Muscle layer of duodenum (tissue), 2 donors: ENCODE data around the gene ALDH9A1.

Source experiments
- H3K27ac ChIP-seq: one replicate; pipeline ENCODE4 v1.7.0; 2013; ENCODE audit warnings: mild to moderate bottlenecking, low read length
- H3K27me3 ChIP-seq: one replicate; pipeline ENCODE4 v1.7.0; 2013; ENCODE audit warnings: low read depth, mild to moderate bottlenecking, control low read depth, low read length
- H3K36me3 ChIP-seq, 2 donors: one replicate each; pipeline ENCODE4 v1.7.0; 2013; ENCODE audit warnings: low read length in 2 of 2, control low read depth in 1 of 2, mild to moderate bottlenecking in 1 of 2; ENCODE audit not compliant: insufficient read depth in 2 of 2, control insufficient read depth in 1 of 2
- H3K4me1 ChIP-seq, 2 donors: one replicate each; pipeline ENCODE4 v1.7.0; 2013; ENCODE audit warnings: low read length in 2 of 2, mild to moderate bottlenecking in 2 of 2, control low read depth in 1 of 2, moderate library complexity in 1 of 2; ENCODE audit not compliant: insufficient read depth in 2 of 2, control insufficient read depth in 1 of 2
- H3K4me3 ChIP-seq, 2 donors: one replicate each; pipeline ENCODE4 v1.7.0; 2013; ENCODE audit warnings: low read length in 2 of 2, low read depth in 1 of 2, mild to moderate bottlenecking in 1 of 2
- H3K9me3 ChIP-seq, 2 donors: one replicate each; pipeline ENCODE4 v1.7.0; 2013; ENCODE audit warnings: low read length in 2 of 2, control low read depth in 1 of 2, mild to moderate bottlenecking in 1 of 2; ENCODE audit not compliant: control insufficient read depth in 1 of 2
- donor health status: healthy.

Gene ALDH9A1

DNA sequence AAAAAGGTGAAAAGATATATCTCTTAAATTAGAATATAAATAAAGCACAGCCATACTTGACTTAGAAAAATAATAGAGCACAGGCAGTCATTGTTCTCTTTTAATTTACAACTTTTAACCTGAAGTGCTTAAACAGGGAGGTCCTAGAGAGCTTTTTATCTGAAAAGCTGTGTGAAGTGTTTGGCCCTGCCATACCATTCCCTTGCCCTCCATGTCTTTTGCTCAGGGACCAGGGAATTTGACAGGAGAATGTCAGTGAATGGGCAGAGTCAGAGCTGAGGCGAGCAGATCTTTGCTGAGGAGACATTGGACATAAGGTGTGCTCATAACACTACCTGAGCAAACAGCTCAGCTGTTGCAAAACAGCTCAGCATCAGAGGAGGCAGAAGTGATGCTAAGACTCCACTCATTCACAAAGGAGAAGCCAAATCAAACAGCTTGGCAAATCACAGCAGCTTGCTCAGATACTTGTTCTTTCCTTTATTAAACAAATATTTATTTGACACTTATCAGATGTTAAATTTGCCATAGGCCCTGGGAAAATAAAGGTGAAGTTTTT is 82.2 kb downstream of the ALDH9A1 start:
- Histone ChIP-seq H3K4me1 (no peaks in the 10 kb centered on the region), H3K9me3 (peaks cover 0 to 3% of the 10 kb centered on the region in 2 donors), H3K27me3 (no peaks in the 10 kb centered on the region), H3K4me3 (no peak overlapping the region), H3K27ac (no peak overlapping the region), H3K36me3 (no peaks in the 10 kb centered on the region)
